Germinal center (tissue), 1 donor: ENCODE measurements around the gene SLFN13.
"Not testable (repeated sequence)": the region's sequence is repeated elsewhere in the genome, so short reads cannot be mapped to it uniquely, and the experiment has no call there.

Experiments used
- DNase-seq: peaks from one replicate; pipeline ENCODE4 v3.0.0; 2012; ENCODE audit warnings: mixed read lengths, low spot score

Gene SLFN13

GRCh38 chr17:35448214-35448898 is at the start of gene SLFN13:
Gene SLFN13 (minus strand): TSS chr17:35448766. CDS start chr17:35445680, 3,086 bp downstream.
- DNase-seq: peak; percentile 69

GRCh38 chr17:35496451-35497290 is 48.1 kb upstream of the SLFN13 start:
- no peak for DNase-seq

- DNase-seq: no peak
These were observed 44.5 kb upstream of the SLFN13 start for GRCh38 chr17:35493040-35493439.

GRCh38 chr17:35491417-35491816 is 42.9 kb upstream of the SLFN13 start:
- no peak for DNase-seq

GRCh38 chr17:35489944-35490343 is 41.4 kb upstream of the SLFN13 start:
- no peak for DNase-seq

GRCh38 chr17:35488991-35489390 is 40.4 kb upstream of the SLFN13 start:
- DNase-seq: no peak

- DNase-seq: peak; percentile 47
These were observed 38.6 kb upstream of the SLFN13 start for GRCh38 chr17:35486920-35487732.

- no peak for DNase-seq
These were observed 30.7 kb upstream of the SLFN13 start for GRCh38 chr17:35479271-35479670.

GRCh38 chr17:35477248-35477647 is 28.7 kb upstream of the SLFN13 start:
- DNase-seq: no peak

- DNase-seq: no peak
These were observed 27.8 kb upstream of the SLFN13 start for GRCh38 chr17:35476283-35476820.

- no peak for DNase-seq
These were observed 19.9 kb upstream of the SLFN13 start for GRCh38 chr17:35468475-35468874.

- no peak for DNase-seq
These were observed 19.3 kb upstream of the SLFN13 start for GRCh38 chr17:35467824-35468223.

- peak; percentile 91 for DNase-seq
These were observed 11.8 kb upstream of the SLFN13 start for GRCh38 chr17:35460354-35460851.

GRCh38 chr17:35454035-35454434 is 5.5 kb upstream of the SLFN13 start:
- not testable (repeated sequence) for DNase-seq

- DNase-seq: no peak
These were observed 4.6 kb upstream of the SLFN13 start for GRCh38 chr17:35453171-35453570.

GRCh38 chr17:35449371-35449931 is 885 bp upstream of the SLFN13 start:
- peak; percentile 25 for DNase-seq

- no peak for DNase-seq
These were observed 297 bp upstream of the SLFN13 start for GRCh38 chr17:35448899-35449227.

- no peak for DNase-seq
These were observed 1.1 kb downstream of the SLFN13 start for GRCh38 chr17:35447499-35447898.

GRCh38 chr17:35438433-35438832 is 10.1 kb downstream of the SLFN13 start:
- DNase-seq: no peak

- DNase-seq: peak; percentile 10
These were observed 15.3 kb downstream of the SLFN13 start for GRCh38 chr17:35433075-35433894.
